HCT116 (cell line): ENCODE data around the gene SFTPD. TPM values are rescaled to one million over a fixed set of nuclear protein-coding genes. Genes with fewer than 3 reads are reported as not detected.

Experiments
- ATAC-seq: fragments of 200-7000 bp; cut with Tn5 transposase; 2 replicates; pipeline ENCODE4 v1.9.1; 2020; ENCODE audit warnings: mild to moderate bottlenecking, moderate library complexity
- BruUV-seq: library from RNA; stranded (reverse); fragments of 400-500 nt; replicated peaks from 2 replicates; lab custom pipeline; 2021; lab: Mats Ljungman, UMichigan
- CTCF ChIA-PET: fragments of 300-600 bp; sonication (Branson Sonifier 250); formaldehyde crosslinking; loops from one replicate; lab custom pipeline; 2021; ENCODE audit warnings: antibody characterized with exemption; lab: Charles Lee
- POLR2A ChIA-PET: fragments of 300-600, 350-600 bp; sonication (Branson Sonifier 250); formaldehyde crosslinking; loops from one replicate; lab custom pipeline; 2021; ENCODE audit warnings: antibody characterized with exemption; lab: Charles Lee
- RAD21 ChIA-PET, 2 experiments: fragments of 300-600 bp; sonication (Branson Sonifier 250); formaldehyde crosslinking; loops; one replicate each; lab custom pipeline; 2023; ENCODE audit warnings: low total read pairs in 2 of 2; ENCODE audit not compliant: uncharacterized antibody in 2 of 2, unreplicated experiment in 2 of 2, low non-redundant PET in 1 of 2; lab: Charles Lee
- DNase-seq: peaks from one replicate; pipeline ENCODE4 v3.0.0-alpha.2; 2010; ENCODE audit warnings: low read depth, low spot score
- H2AFZ ChIP-seq: fragments of 200-600 bp; shearing (Covaris generic), sonication (generic); 2 replicates; pipeline ENCODE4 v1.6.1; 2017; ENCODE audit warnings: low read depth, mixed run types, mixed read lengths, antibody characterized with exemption, low read length; ENCODE audit not compliant: poor library complexity, severe bottlenecking
- H3K27ac ChIP-seq: 2 replicates; pipeline ENCODE4 v1.5.1; 2012; ENCODE audit warnings: low read depth, low read length
- H3K27me3 ChIP-seq: fragments of 200-600 bp; sonication (generic); 2 replicates; pipeline ENCODE4 v1.6.1; 2016; ENCODE audit warnings: mixed run types, low read length, mixed read lengths; ENCODE audit not compliant: insufficient read depth
- H3K36me3 ChIP-seq, 2 experiments: fragments of 200-500 bp in 1 of 2; fragments of 200-600 bp in 1 of 2; sonication (Bioruptor generic) in 1 of 2; sonication (generic) in 1 of 2; 2 replicates each; pipeline versions ENCODE4 v1.5.1 to v1.6.1; 2014 to 2016; ENCODE audit warnings: low read length in 2 of 2, inconsistent platforms in 1 of 2, mixed read lengths in 1 of 2, mixed run types in 1 of 2; ENCODE audit not compliant: insufficient read depth in 2 of 2, control insufficient read depth in 1 of 2
- H3K4me1 ChIP-seq, 2 experiments: fragments of 200-600 bp in 1 of 2; sonication (generic) in 1 of 2; 2 replicates each; pipeline versions ENCODE4 v1.5.1 to v1.6.1; 2012 to 2017; ENCODE audit warnings: low read length in 2 of 2, inconsistent platforms in 1 of 2, mild to moderate bottlenecking in 1 of 2, mixed read lengths in 1 of 2, mixed run types in 1 of 2, moderate library complexity in 1 of 2; ENCODE audit not compliant: insufficient read depth in 2 of 2, control insufficient read depth in 1 of 2
- H3K4me2 ChIP-seq: fragments of 200-600 bp; sonication (generic); 2 replicates; pipeline ENCODE4 v1.6.1; 2017; ENCODE audit warnings: mixed run types, low read length, mixed read lengths
- H3K4me3 ChIP-seq, 2 experiments: fragments of 200-600 bp in 1 of 2; sonication (generic) in 1 of 2; replicated peaks in 1 of 2; 2 replicates each; pipeline ENCODE4 v1.5.1; 2011 to 2016; ENCODE audit warnings: low read length in 2 of 2, control low read depth in 1 of 2, low read depth in 1 of 2, mild to moderate bottlenecking in 1 of 2, mixed read lengths in 1 of 2, mixed run types in 1 of 2
- H3K79me2 ChIP-seq: fragments of 200-600 bp; sonication (generic); 2 replicates; pipeline ENCODE4 v1.6.1; 2017; ENCODE audit warnings: mild to moderate bottlenecking, mixed run types, low read length, moderate library complexity, mixed read lengths; ENCODE audit not compliant: insufficient read depth
- H3K9ac ChIP-seq: fragments of 200-600 bp; sonication (generic); 2 replicates; pipeline ENCODE4 v1.6.1; 2016; ENCODE audit warnings: low read length, mixed read lengths
- H3K9me2 ChIP-seq: fragments of 200-600 bp; sonication (generic), shearing (Covaris generic); 2 replicates; pipeline ENCODE4 v1.6.1; 2017; ENCODE audit warnings: mixed run types, mild to moderate bottlenecking, moderate library complexity; ENCODE audit not compliant: insufficient read depth
- H3K9me3 ChIP-seq, 2 experiments: fragments of 200-500 bp in 1 of 2; fragments of 200-600 bp in 1 of 2; sonication (Bioruptor generic) in 1 of 2; sonication (generic) in 1 of 2; 2 replicates each; pipeline ENCODE4 v1.6.1; 2014 to 2017; ENCODE audit warnings: low read length in 2 of 2, mixed read lengths in 2 of 2, inconsistent platforms in 1 of 2, low read depth in 1 of 2, mild to moderate bottlenecking in 1 of 2, mixed run types in 1 of 2, moderate library complexity in 1 of 2; ENCODE audit not compliant: control insufficient read depth in 1 of 2, insufficient read depth in 1 of 2
- H4K20me1 ChIP-seq: fragments of 200-600 bp; sonication (generic), shearing (Covaris generic); 2 replicates; pipeline ENCODE4 v1.6.1; 2017; ENCODE audit warnings: mixed run types, mild to moderate bottlenecking, moderate library complexity; ENCODE audit not compliant: insufficient read depth
- CEBPB ChIP-seq: IDR thresholded peaks from 2 replicates; pipeline ENCODE4 v1.6.1; 2012; ENCODE audit warnings: low read depth
- EGR1 ChIP-seq: IDR thresholded peaks from 2 replicates; pipeline ENCODE4 v1.6.1; 2012; ENCODE audit warnings: low read depth
- ELF1 ChIP-seq: IDR thresholded peaks from 2 replicates; pipeline ENCODE4 v1.6.1; 2012; ENCODE audit warnings: low read depth, borderline replicate concordance
- EZH2 ChIP-seq: fragments of 200-600 bp; sonication (generic); IDR thresholded peaks from 2 replicates; pipeline ENCODE4 v1.6.1; 2017; ENCODE audit warnings: antibody characterized with exemption, mixed run types
- EZH2phosphoT487 ChIP-seq: fragments of 200-600 bp; IDR thresholded peaks from 2 replicates; pipeline ENCODE4 v1.6.1; 2018; ENCODE audit warnings: antibody characterized with exemption, borderline replicate concordance
- FOSL1 ChIP-seq: IDR thresholded peaks from 2 replicates; pipeline ENCODE4 v1.6.1; 2012; ENCODE audit warnings: low read depth
- POLR2AphosphoS5 ChIP-seq: IDR thresholded peaks from 2 replicates; pipeline ENCODE4 v1.6.1; 2011; ENCODE audit warnings: mild to moderate bottlenecking, low read depth, low read length, moderate library complexity
- RAD21 ChIP-seq: IDR thresholded peaks from 2 replicates; pipeline ENCODE4 v1.6.1; 2012; ENCODE audit warnings: low read depth, mild to moderate bottlenecking
- SP1 ChIP-seq: IDR thresholded peaks from 2 replicates; pipeline ENCODE4 v1.6.1; 2012; ENCODE audit warnings: low read depth
- SRF ChIP-seq: IDR thresholded peaks from 2 replicates; pipeline ENCODE4 v1.6.1; 2012; ENCODE audit warnings: low read depth
- YY1 ChIP-seq: IDR thresholded peaks from 2 replicates; pipeline ENCODE4 v1.6.1; 2011; ENCODE audit warnings: low read length, low read depth, moderate library complexity, mild to moderate bottlenecking; ENCODE audit not compliant: insufficient replicate concordance; ENCODE audit errors: extremely low read depth
- ZNF274 ChIP-seq: fragments of 200-500 bp; sonication (Bioruptor generic); IDR thresholded peaks from 2 replicates; pipeline ENCODE4 v1.6.1; 2014; ENCODE audit warnings: mild to moderate bottlenecking, low read depth, low read length, inconsistent platforms
- intact Hi-C: fragments of 100-400 bp; cut with micrococcal nuclease; formaldehyde crosslinking; loops from 2 replicates; pipeline ENCODE4 v1.10.0; 2022
- total RNA-seq: library from RNA; stranded (reverse); gene quantifications from one replicate; pipeline ENCODE4 v1.2.1, GENCODE V29; 2021; ENCODE audit not compliant: unreplicated experiment
- TF ChIP-seq, protein P1 (sequence below): IDR thresholded peaks from 2 replicates; pipeline ENCODE4 v1.6.1; 2012
- TF ChIP-seq, protein P2 (sequence below): IDR thresholded peaks from 2 replicates; pipeline ENCODE4 v1.6.1; 2012; ENCODE audit warnings: low read depth
- TF ChIP-seq, protein P3 (sequence below), 3 experiments: fragments of 200-600 bp in 1 of 3; sonication (generic) in 1 of 3; IDR thresholded peaks in 2 of 3; conservative IDR thresholded peaks in 1 of 3; 2 replicates each; pipeline ENCODE4 v1.5.1; 2012 to 2017; ENCODE audit warnings: low read depth in 2 of 3, low read length in 2 of 3, antibody characterized with exemption in 1 of 3, borderline replicate concordance in 1 of 3, control low read depth in 1 of 3, mild to moderate bottlenecking in 1 of 3, mixed read lengths in 1 of 3, mixed run types in 1 of 3, moderate library complexity in 1 of 3; ENCODE audit not compliant: insufficient read depth in 1 of 3

The SFTPD gene
- total RNA-seq, 1 experiment from 2014 or later, result 0.66 TPM

DNA sequence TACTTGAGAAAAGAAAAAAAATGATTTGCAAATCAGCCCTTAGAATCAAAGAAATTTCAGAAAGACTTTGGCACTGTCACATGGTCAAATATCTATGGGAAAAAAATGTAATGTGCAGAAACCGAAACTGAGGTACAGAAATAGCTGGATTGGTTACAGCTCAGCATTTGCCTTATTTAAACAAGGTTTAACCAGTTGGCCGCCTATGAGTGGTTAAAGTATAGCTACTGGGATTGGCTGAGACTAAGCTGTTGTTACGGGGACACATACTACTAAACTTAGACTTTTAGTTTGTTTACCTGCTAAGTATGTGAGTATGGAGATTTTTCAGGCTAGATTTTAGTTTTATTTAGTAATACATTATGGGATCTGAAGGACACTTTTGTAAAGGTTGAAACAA is 38.6 kb downstream of the SFTPD start:
- no TSS peak for BruUV-seq
- no peaks in the 10 kb centered on the region for H3K36me3 ChIP-seq
- H3K27ac ChIP-seq, result no peak overlapping the region
- no peak for DNase-seq
- peaks cover 0 to 3% of the 10 kb centered on the region in 2 experiments; a peak in 2 of 4 replicates for H3K4me1 ChIP-seq
- H3K27me3 ChIP-seq, result no peaks in the 10 kb centered on the region
- no peaks in the 10 kb centered on the region for H3K9me3 ChIP-seq
- H3K9ac ChIP-seq, result no peak overlapping the region
- intact Hi-C loops, result no loop called here
- no peak for ATAC-seq
- H3K4me3 ChIP-seq, result no peak overlapping the region
- no peaks in the 10 kb centered on the region for H3K79me2 ChIP-seq
- no peaks in the 10 kb centered on the region for H4K20me1 ChIP-seq
- no peak overlapping the region for H3K4me2 ChIP-seq
- no peak for TF ChIP-seq ZNF274
- TF ChIP-seq EZH2phosphoT487, result no peak
- TF ChIP-seq CEBPB, result no peak
- TF ChIP-seq EGR1, result no peak
- TF ChIP-seq ELF1, result no peak
- TF ChIP-seq SP1, result no peak
- TF ChIP-seq, protein P1, sequence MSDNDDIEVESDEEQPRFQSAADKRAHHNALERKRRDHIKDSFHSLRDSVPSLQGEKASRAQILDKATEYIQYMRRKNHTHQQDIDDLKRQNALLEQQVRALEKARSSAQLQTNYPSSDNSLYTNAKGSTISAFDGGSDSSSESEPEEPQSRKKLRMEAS, result no peak
- TF ChIP-seq FOSL1, result no peak
- TF ChIP-seq, protein P2, sequence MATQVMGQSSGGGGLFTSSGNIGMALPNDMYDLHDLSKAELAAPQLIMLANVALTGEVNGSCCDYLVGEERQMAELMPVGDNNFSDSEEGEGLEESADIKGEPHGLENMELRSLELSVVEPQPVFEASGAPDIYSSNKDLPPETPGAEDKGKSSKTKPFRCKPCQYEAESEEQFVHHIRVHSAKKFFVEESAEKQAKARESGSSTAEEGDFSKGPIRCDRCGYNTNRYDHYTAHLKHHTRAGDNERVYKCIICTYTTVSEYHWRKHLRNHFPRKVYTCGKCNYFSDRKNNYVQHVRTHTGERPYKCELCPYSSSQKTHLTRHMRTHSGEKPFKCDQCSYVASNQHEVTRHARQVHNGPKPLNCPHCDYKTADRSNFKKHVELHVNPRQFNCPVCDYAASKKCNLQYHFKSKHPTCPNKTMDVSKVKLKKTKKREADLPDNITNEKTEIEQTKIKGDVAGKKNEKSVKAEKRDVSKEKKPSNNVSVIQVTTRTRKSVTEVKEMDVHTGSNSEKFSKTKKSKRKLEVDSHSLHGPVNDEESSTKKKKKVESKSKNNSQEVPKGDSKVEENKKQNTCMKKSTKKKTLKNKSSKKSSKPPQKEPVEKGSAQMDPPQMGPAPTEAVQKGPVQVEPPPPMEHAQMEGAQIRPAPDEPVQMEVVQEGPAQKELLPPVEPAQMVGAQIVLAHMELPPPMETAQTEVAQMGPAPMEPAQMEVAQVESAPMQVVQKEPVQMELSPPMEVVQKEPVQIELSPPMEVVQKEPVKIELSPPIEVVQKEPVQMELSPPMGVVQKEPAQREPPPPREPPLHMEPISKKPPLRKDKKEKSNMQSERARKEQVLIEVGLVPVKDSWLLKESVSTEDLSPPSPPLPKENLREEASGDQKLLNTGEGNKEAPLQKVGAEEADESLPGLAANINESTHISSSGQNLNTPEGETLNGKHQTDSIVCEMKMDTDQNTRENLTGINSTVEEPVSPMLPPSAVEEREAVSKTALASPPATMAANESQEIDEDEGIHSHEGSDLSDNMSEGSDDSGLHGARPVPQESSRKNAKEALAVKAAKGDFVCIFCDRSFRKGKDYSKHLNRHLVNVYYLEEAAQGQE, result no peak
- no peak for TF ChIP-seq POLR2AphosphoS5
- no peak for TF ChIP-seq SRF
- TF ChIP-seq, protein P3, sequence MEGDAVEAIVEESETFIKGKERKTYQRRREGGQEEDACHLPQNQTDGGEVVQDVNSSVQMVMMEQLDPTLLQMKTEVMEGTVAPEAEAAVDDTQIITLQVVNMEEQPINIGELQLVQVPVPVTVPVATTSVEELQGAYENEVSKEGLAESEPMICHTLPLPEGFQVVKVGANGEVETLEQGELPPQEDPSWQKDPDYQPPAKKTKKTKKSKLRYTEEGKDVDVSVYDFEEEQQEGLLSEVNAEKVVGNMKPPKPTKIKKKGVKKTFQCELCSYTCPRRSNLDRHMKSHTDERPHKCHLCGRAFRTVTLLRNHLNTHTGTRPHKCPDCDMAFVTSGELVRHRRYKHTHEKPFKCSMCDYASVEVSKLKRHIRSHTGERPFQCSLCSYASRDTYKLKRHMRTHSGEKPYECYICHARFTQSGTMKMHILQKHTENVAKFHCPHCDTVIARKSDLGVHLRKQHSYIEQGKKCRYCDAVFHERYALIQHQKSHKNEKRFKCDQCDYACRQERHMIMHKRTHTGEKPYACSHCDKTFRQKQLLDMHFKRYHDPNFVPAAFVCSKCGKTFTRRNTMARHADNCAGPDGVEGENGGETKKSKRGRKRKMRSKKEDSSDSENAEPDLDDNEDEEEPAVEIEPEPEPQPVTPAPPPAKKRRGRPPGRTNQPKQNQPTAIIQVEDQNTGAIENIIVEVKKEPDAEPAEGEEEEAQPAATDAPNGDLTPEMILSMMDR (IDR thresholded peaks at IDR 0.05 in 2 of 3, conservative IDR thresholded peaks at IDR 0.05 in 1 of 3; ENCODE audit: borderline replicate concordance in 1 of 3, insufficient read depth in 1 of 3, low read depth in 2 of 3, low read length in 2 of 3), result no peak
- no peak for TF ChIP-seq RAD21
- no peak for TF ChIP-seq EZH2
- no peak for TF ChIP-seq YY1
- ChIA-PET CTCF (no interaction called here), RAD21 (no interaction called here), POLR2A (no interaction called here)
- H3K9me2 ChIP-seq, result no peaks in the 10 kb centered on the region
- no peak overlapping the region for H2AFZ ChIP-seq
